ENCODE measurements around the gene HOXA6. TPM values are rescaled to one million over a fixed set of nuclear protein-coding genes. Genes with fewer than 3 reads are reported as not detected.
A peak's percentile ranks its signal among the peaks of the same experiment; 100 is the strongest.

HOXA6 gene
- total RNA-seq, 1 donor from 2014 or later: not detected

GRCh38 chr7:27177795-27178320, 30.3 kb upstream of the HOXA6 start:
- H3K4me2 ChIP-seq: no peak overlapping the region
- H3K27me3 Mint-ChIP-seq (ENCODE audit: insufficient read depth, low read depth): peaks cover 88% of the 10 kb centered on the region
- peak overlapping the region; percentile 6 for H3K4me3 Mint-ChIP-seq
- DNase-seq (ENCODE audit: low spot score): no peak
- H3F3A ChIP-seq (ENCODE audit: low read depth): peaks cover 4% of the 10 kb centered on the region
- H3K27ac Mint-ChIP-seq: no peak overlapping the region
- H3K4me1 Mint-ChIP-seq: peaks cover 4% of the 10 kb centered on the region
- no peak overlapping the region for H3K27ac ChIP-seq
- no peaks in the 10 kb centered on the region for H3K36me3 ChIP-seq
- no peaks in the 10 kb centered on the region for H3K36me3 Mint-ChIP-seq
- H3K9me3 ChIP-seq (ENCODE audit: low read depth): no peaks in the 10 kb centered on the region
- peaks cover 98% of the 10 kb centered on the region for H4K20me1 ChIP-seq (ENCODE audit: low read depth)
- H3K4me1 ChIP-seq: peaks cover 2% of the 10 kb centered on the region
- peaks cover 18% of the 10 kb centered on the region for H3K9me3 Mint-ChIP-seq
- TF ChIP-seq EZH2 (IDR thresholded peaks at IDR 0.05): peak; percentile 56
- no peak for TF ChIP-seq CTCF (IDR thresholded peaks at IDR 0.05)
- no peak overlapping the region for H3K9ac ChIP-seq
- no peak overlapping the region for H3K4me3 ChIP-seq
- H2AFZ ChIP-seq (replicated peaks): no peak overlapping the region
- H3K27me3 ChIP-seq: peaks cover 100% of the 10 kb centered on the region
- no peaks in the 10 kb centered on the region for H3K79me2 ChIP-seq (ENCODE audit: low read depth)

GRCh38 chr7:27176962-27177794, 29.6 kb upstream of the HOXA6 start:
- H3K27ac Mint-ChIP-seq: no peak overlapping the region

GRCh38 chr7:27176524-27176845, 28.9 kb upstream of the HOXA6 start:
- Histone ChIP-seq H3K27ac (no peak overlapping the region), H3K27me3 (peaks cover 100% of the 10 kb centered on the region), H3K9ac (no peak overlapping the region), H3K36me3 (no peaks in the 10 kb centered on the region), H3K9me3 (ENCODE audit: low read depth) (no peaks in the 10 kb centered on the region), H2AFZ (replicated peaks) (no peak overlapping the region), H3K4me2 (no peak overlapping the region), H4K20me1 (ENCODE audit: low read depth) (peaks cover 98% of the 10 kb centered on the region), H3K79me2 (ENCODE audit: low read depth) (no peaks in the 10 kb centered on the region), H3F3A (ENCODE audit: low read depth) (no peaks in the 10 kb centered on the region), H3K4me1 (no peaks in the 10 kb centered on the region), H3K4me3 (no peak overlapping the region)
- H3K9me3 Mint-ChIP-seq: peaks cover 19% of the 10 kb centered on the region
- no peaks in the 10 kb centered on the region for H3K36me3 Mint-ChIP-seq
- peaks cover 85% of the 10 kb centered on the region for H3K27me3 Mint-ChIP-seq (ENCODE audit: insufficient read depth, low read depth)
- no peak for DNase-seq (ENCODE audit: low spot score)
- TF ChIP-seq EZH2 (IDR thresholded peaks at IDR 0.05) (no peak), CTCF (IDR thresholded peaks at IDR 0.05) (no peak), EZH2phosphoT487 (IDR thresholded peaks at IDR 0.05) (no peak)
- no peak overlapping the region for H3K4me3 Mint-ChIP-seq
- H3K4me1 Mint-ChIP-seq: peaks cover 6% of the 10 kb centered on the region
- no peak overlapping the region for H3K27ac Mint-ChIP-seq

More at GRCh38 chr7:27176962-27177794, 29.6 kb upstream of the HOXA6 start:
- Mint-ChIP-seq H3K4me1 (peaks cover 4% of the 10 kb centered on the region), H3K27me3 (ENCODE audit: insufficient read depth, low read depth) (peaks cover 85% of the 10 kb centered on the region), H3K4me3 (peak overlapping the region; percentile 6), H3K9me3 (peaks cover 18% of the 10 kb centered on the region), H3K36me3 (no peaks in the 10 kb centered on the region)
- no peak overlapping the region for H2AFZ ChIP-seq (replicated peaks)
- H3K27ac ChIP-seq: no peak overlapping the region
- H3K9me3 ChIP-seq (ENCODE audit: low read depth): no peaks in the 10 kb centered on the region
- peaks cover 98% of the 10 kb centered on the region for H4K20me1 ChIP-seq (ENCODE audit: low read depth)
- H3K36me3 ChIP-seq: no peaks in the 10 kb centered on the region
- H3F3A ChIP-seq (ENCODE audit: low read depth): no peaks in the 10 kb centered on the region
- no peak for DNase-seq (ENCODE audit: low spot score)
- H3K4me3 ChIP-seq: no peak overlapping the region
- TF ChIP-seq CTCF (IDR thresholded peaks at IDR 0.05): no peak
- TF ChIP-seq EZH2phosphoT487 (IDR thresholded peaks at IDR 0.05): peak; percentile 65
- no peak overlapping the region for H3K4me2 ChIP-seq
- no peak overlapping the region for H3K9ac ChIP-seq
- no peaks in the 10 kb centered on the region for H3K4me1 ChIP-seq
- H3K79me2 ChIP-seq (ENCODE audit: low read depth): no peaks in the 10 kb centered on the region
- H3K27me3 ChIP-seq: peaks cover 100% of the 10 kb centered on the region

Data from neural progenitor cell (in vitro differentiated cells).